Caco-2 (cell line): Measurements from ENCODE around the gene XRN2. TPM values are rescaled to one million over a fixed set of nuclear protein-coding genes. Genes with fewer than 3 reads are reported as not detected.

Experiments used
- BruUV-seq: library from RNA; stranded (reverse); fragments of 400-500 nt; replicated peaks from 2 replicates; lab custom pipeline; 2021; lab: Mats Ljungman, UMichigan
- CTCF ChIA-PET: fragments of 300-600 bp; sonication (Branson Sonifier 250); formaldehyde crosslinking; loops from one replicate; lab custom pipeline; 2022; ENCODE audit warnings: antibody characterized with exemption; lab: Charles Lee
- POLR2A ChIA-PET: fragments of 300-600 bp; sonication (Branson Sonifier 250); formaldehyde crosslinking; loops from one replicate; lab custom pipeline; 2022; ENCODE audit warnings: antibody characterized with exemption; lab: Charles Lee
- DNase-seq, 2 experiments: peaks; one replicate each; pipeline versions ENCODE4 v3.0.0 to v3.0.0-alpha.2; 2020 to 2022
- H3K27me3 ChIP-seq: replicated peaks from 2 replicates; pipeline ENCODE4 v1.6.0; 2011; ENCODE audit warnings: low read length; ENCODE audit not compliant: control insufficient read depth, insufficient read depth
- H3K36me3 ChIP-seq: 2 replicates; pipeline ENCODE4 v1.5.1; 2011; ENCODE audit warnings: low read length; ENCODE audit not compliant: control insufficient read depth, insufficient read depth
- H3K4me1 ChIP-seq: fragments of 250-450 bp; sonication (Bioruptor Pico); 2 replicates; pipeline ENCODE4 v1.5.1; 2020; ENCODE audit warnings: mild to moderate bottlenecking
- H3K4me3 ChIP-seq: 2 replicates; pipeline ENCODE4 v1.5.1; 2011; ENCODE audit warnings: low read depth, mild to moderate bottlenecking, control low read depth, low read length
- H3K9me3 ChIP-seq: fragments of 250-450 bp; sonication (Bioruptor Pico); 2 replicates; pipeline ENCODE4 v1.5.1; 2020; ENCODE audit warnings: mild to moderate bottlenecking, moderate library complexity
- H3K27ac Mint-ChIP-seq: one replicate; pipeline ENCODE4 v1.8.0; 2022; ENCODE audit warnings: mixed read lengths; ENCODE audit not compliant: unreplicated experiment
- H3K27me3 Mint-ChIP-seq: one replicate; pipeline ENCODE4 v1.8.0; 2022; ENCODE audit warnings: mixed read lengths; ENCODE audit not compliant: insufficient read depth, unreplicated experiment
- H3K36me3 Mint-ChIP-seq: one replicate; pipeline ENCODE4 v1.8.0; 2022; ENCODE audit warnings: mild to moderate bottlenecking, mixed read lengths; ENCODE audit not compliant: insufficient read depth, unreplicated experiment
- H3K4me1 Mint-ChIP-seq: one replicate; pipeline ENCODE4 v1.8.0; 2022; ENCODE audit warnings: low read depth, mixed read lengths; ENCODE audit not compliant: unreplicated experiment
- H3K4me3 Mint-ChIP-seq: one replicate; pipeline ENCODE4 v1.8.0; 2022; ENCODE audit warnings: mild to moderate bottlenecking, moderate library complexity, mixed read lengths; ENCODE audit not compliant: unreplicated experiment
- H3K9me3 Mint-ChIP-seq: one replicate; pipeline ENCODE4 v1.8.0; 2022; ENCODE audit warnings: mixed read lengths; ENCODE audit not compliant: unreplicated experiment
- CTCF ChIP-seq, 2 experiments: fragments of 200-600 bp in 1 of 2; IDR thresholded peaks; 1 replicate in 1 of 2; 2 replicates in 1 of 2; pipeline versions ENCODE4 v1.5.1 to v1.8.0; 2011 to 2022; ENCODE audit warnings: antibody characterized with exemption in 1 of 2, control low read depth in 1 of 2, inconsistent platforms in 1 of 2, low read depth in 1 of 2, low read length in 1 of 2, mild to moderate bottlenecking in 1 of 2, moderate library complexity in 1 of 2; ENCODE audit not compliant: insufficient read depth in 1 of 2, severe bottlenecking in 1 of 2, unreplicated experiment in 1 of 2
- intact Hi-C: fragments of 100-400 bp; cut with micrococcal nuclease; formaldehyde crosslinking; loops from one replicate; pipeline ENCODE4 v1.10.0; 2022; ENCODE audit not compliant: unreplicated experiment
- total RNA-seq: library from RNA; stranded (reverse); gene quantifications from 2 replicates; pipeline ENCODE4 v1.2.3, GENCODE V29; 2022

The XRN2 gene
- total RNA-seq, 1 experiment from 2014 or later = 86.3 TPM

- TF ChIP-seq CTCF (IDR thresholded peaks at IDR 0.05; ENCODE audit: insufficient read depth in 1 of 2, low read depth in 1 of 2, low read length in 1 of 2, severe bottlenecking in 1 of 2, unreplicated experiment in 1 of 2) = no peak
- Histone ChIP-seq H3K4me1 (no peaks in the 10 kb centered on the region), H3K27me3 (no peaks in the 10 kb centered on the region), H3K9me3 (no peaks in the 10 kb centered on the region), H3K36me3 (no peaks in the 10 kb centered on the region), H3K4me3 (no peak overlapping the region)
- peaks cover 10% of the 10 kb centered on the region for H3K27me3 Mint-ChIP-seq
- no peaks in the 10 kb centered on the region for H3K9me3 Mint-ChIP-seq
- CTCF ChIA-PET = no interaction called here
- no peaks in the 10 kb centered on the region for H3K36me3 Mint-ChIP-seq
- intact Hi-C loops = no loop called here
- POLR2A ChIA-PET = no interaction called here
- no peak overlapping the region for H3K27ac Mint-ChIP-seq
- no peaks in the 10 kb centered on the region for H3K4me1 Mint-ChIP-seq
- no peak for DNase-seq
- H3K4me3 Mint-ChIP-seq = no peak overlapping the region
- BruUV-seq = no TSS peak
These were observed 29.3 kb upstream of the XRN2 start for GRCh38 chr20:21273755-21274386.

- no peak overlapping the region for H3K4me3 Mint-ChIP-seq
- BruUV-seq = no TSS peak
- Histone ChIP-seq H3K36me3 (no peaks in the 10 kb centered on the region), H3K4me1 (peaks cover 12% of the 10 kb centered on the region), H3K27me3 (no peaks in the 10 kb centered on the region), H3K9me3 (no peaks in the 10 kb centered on the region), H3K4me3 (no peak overlapping the region)
- H3K9me3 Mint-ChIP-seq = no peaks in the 10 kb centered on the region
- ChIA-PET POLR2A (no interaction called here), CTCF (no interaction called here)
- peaks cover 6% of the 10 kb centered on the region for H3K27me3 Mint-ChIP-seq
- no peak overlapping the region for H3K27ac Mint-ChIP-seq
- H3K36me3 Mint-ChIP-seq = no peaks in the 10 kb centered on the region
- DNase-seq = no peak
- no peak for TF ChIP-seq CTCF (IDR thresholded peaks at IDR 0.05; ENCODE audit: insufficient read depth in 1 of 2, low read depth in 1 of 2, low read length in 1 of 2, severe bottlenecking in 1 of 2, unreplicated experiment in 1 of 2)
- H3K4me1 Mint-ChIP-seq = peaks cover 7% of the 10 kb centered on the region
- intact Hi-C loops = no loop called here
These were observed 24.3 kb upstream of the XRN2 start for GRCh38 chr20:21278829-21279228.

GRCh38 chr20:21279706-21280521 lies 23.2 kb upstream of the XRN2 start:
- ChIA-PET POLR2A (interaction anchor here (0.6 kb wide), 1 partner anchor 9 kb away, joined by 4 read pairs; no protein-coding TSS in a partner anchor), CTCF (no interaction called here)
- no peaks in the 10 kb centered on the region for H3K36me3 Mint-ChIP-seq
- DNase-seq = no peak
- H3K27ac Mint-ChIP-seq = no peak overlapping the region
- Histone ChIP-seq H3K4me1 (peaks cover 12% of the 10 kb centered on the region), H3K36me3 (no peaks in the 10 kb centered on the region), H3K9me3 (no peaks in the 10 kb centered on the region), H3K4me3 (no peak overlapping the region), H3K27me3 (no peaks in the 10 kb centered on the region)
- H3K4me3 Mint-ChIP-seq = no peak overlapping the region
- BruUV-seq = no TSS peak
- peaks cover 7% of the 10 kb centered on the region for H3K4me1 Mint-ChIP-seq
- no peak for TF ChIP-seq CTCF (IDR thresholded peaks at IDR 0.05; ENCODE audit: insufficient read depth in 1 of 2, low read depth in 1 of 2, low read length in 1 of 2, severe bottlenecking in 1 of 2, unreplicated experiment in 1 of 2)
- peaks cover 6% of the 10 kb centered on the region for H3K27me3 Mint-ChIP-seq
- intact Hi-C loops = no loop called here
- no peaks in the 10 kb centered on the region for H3K9me3 Mint-ChIP-seq
